Measurements from ENCODE around the gene CHERP. TPM values are rescaled to one million over a fixed set of nuclear protein-coding genes. Genes with fewer than 3 reads are reported as not detected.
A peak's percentile ranks its signal among the peaks of the same experiment; 100 is the strongest.

Gene CHERP
- total RNA-seq, 1 experiment from 2014 or later = 52.9 TPM

DNA sequence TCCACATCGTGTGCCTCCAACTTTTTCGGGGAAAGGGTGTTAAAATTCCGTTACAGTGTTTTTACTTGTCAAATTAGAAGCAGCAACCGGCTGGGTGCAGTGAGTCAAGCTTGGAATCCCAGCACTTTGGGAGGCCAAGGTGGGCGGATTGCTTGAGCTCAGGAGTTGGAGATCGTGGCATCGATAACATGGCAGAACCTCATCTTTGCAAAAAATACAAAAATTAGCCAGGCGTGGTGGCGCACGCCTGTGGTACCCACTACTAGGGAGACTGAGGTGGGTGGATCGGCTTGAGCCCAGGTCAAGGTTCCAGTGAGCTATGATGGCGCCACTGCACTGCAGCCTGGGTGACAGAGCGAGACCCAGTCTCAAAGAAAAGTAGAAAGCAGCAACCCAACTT, 31.1 kb upstream of the CHERP start:
- Histone ChIP-seq H3K36me3 (ENCODE audit: low read depth) (peaks cover 9% of the 10 kb centered on the region; the same call in 1 of the 2 replicates), H3K4me3 (peak overlapping the region; percentile 73), H3K79me2 (ENCODE audit: low read depth) (peaks cover 81% of the 10 kb centered on the region), H3K27me3 (ENCODE audit: insufficient read depth, low read depth) (no peaks in the 10 kb centered on the region), H2AFZ (0 out of 2 replicates have a peak overlapping the region, but pooled peaks have one; percentile 83), H4K20me1 (ENCODE audit: insufficient read depth) (peaks cover 22% of the 10 kb centered on the region), H3K4me1 (replicated peaks; ENCODE audit: insufficient read depth) (peaks cover 44% of the 10 kb centered on the region), H3K9me3 (ENCODE audit: insufficient read depth, low read depth) (no peaks in the 10 kb centered on the region), H3K4me2 (peak overlapping the region; percentile 88), H3K27ac (peak overlapping the region; percentile 55), H3F3A (ENCODE audit: insufficient read depth, low read depth) (peaks cover 41% of the 10 kb centered on the region), H3K9me2 (ENCODE audit: insufficient read depth) (no peaks in the 10 kb centered on the region)
- ChIA-PET CTCF (no interaction called here), POLR2A (ENCODE audit: unreplicated experiment) (no interaction called here)
- no TSS peak for BruUV-seq (replicated peaks)
- intact Hi-C loops (cut with micrococcal nuclease; ENCODE audit: unreplicated experiment) = no loop called here
- TF ChIP-seq EZH2 (IDR thresholded peaks at IDR 0.05; ENCODE audit: low read depth) = no peak
- TF ChIP-seq, protein P1, sequence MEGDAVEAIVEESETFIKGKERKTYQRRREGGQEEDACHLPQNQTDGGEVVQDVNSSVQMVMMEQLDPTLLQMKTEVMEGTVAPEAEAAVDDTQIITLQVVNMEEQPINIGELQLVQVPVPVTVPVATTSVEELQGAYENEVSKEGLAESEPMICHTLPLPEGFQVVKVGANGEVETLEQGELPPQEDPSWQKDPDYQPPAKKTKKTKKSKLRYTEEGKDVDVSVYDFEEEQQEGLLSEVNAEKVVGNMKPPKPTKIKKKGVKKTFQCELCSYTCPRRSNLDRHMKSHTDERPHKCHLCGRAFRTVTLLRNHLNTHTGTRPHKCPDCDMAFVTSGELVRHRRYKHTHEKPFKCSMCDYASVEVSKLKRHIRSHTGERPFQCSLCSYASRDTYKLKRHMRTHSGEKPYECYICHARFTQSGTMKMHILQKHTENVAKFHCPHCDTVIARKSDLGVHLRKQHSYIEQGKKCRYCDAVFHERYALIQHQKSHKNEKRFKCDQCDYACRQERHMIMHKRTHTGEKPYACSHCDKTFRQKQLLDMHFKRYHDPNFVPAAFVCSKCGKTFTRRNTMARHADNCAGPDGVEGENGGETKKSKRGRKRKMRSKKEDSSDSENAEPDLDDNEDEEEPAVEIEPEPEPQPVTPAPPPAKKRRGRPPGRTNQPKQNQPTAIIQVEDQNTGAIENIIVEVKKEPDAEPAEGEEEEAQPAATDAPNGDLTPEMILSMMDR (conservative IDR thresholded peaks at IDR 0.05) = no peak
- DNase-seq = no peak

DNA sequence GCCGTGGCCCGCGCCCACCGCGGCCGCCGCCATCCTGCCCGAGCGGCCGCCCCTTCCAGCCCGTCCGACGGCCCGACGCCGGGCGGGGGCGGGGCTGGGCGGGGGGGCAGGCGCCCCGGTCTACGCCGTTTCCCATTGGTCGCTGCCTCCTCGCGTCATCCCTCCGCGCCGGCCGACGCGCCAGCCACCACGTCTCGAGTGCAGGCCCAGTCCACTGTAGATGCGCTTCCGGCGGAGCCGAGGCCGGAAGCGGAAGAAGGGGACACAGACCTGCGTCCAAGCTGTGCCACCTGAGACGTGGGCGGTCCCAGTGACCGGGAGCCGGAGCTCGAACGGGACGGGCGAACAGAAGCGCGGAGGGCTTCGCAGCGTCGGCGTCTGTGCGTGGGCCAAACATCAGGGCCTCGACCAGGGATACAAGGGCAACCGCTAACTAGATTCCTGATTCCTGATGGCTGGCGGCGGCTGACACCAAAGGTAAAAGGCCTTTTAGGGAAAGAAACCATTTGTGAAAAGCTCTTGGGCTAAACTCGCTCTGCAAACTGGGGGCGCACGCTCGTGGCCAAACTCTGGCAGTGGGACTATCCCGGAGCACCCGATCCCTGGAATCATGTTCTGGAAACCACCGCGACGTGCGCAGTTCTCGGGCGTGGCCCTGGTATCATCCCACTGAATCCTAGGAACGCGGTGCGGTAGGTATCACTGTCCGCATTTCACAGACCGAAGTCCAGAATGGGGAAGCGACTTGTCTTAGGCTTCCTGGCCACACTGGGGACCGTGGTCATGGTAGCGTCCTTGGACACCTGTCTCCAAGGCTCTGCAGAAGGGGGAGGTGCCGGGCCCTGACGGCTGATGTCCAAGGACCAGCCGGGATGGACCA, 30.3 kb upstream of the CHERP start, which contains the start of gene SLC35E1:
Gene SLC35E1, minus strand, starts transcription at position 84 of the 880 bp plus-strand sequence. Its CDS starts 51 bp downstream, at position 33.
- TF ChIP-seq, protein P1 (conservative IDR thresholded peaks at IDR 0.05) = no peak; the same call in 1 of the 2 replicates
- no peak for TF ChIP-seq EZH2 (IDR thresholded peaks at IDR 0.05; ENCODE audit: low read depth)
- peak within 1 kb of the TSS; percentile 83 for H2AFZ ChIP-seq
- BruUV-seq (replicated peaks) = TSS peak; percentile 45
- H3K36me3 ChIP-seq (ENCODE audit: low read depth) = peaks cover 11% of the 10 kb centered on the region
- peak; percentile 96 to 98 for DNase-seq
- peaks cover 46% of the 10 kb centered on the region for H3K4me1 ChIP-seq (replicated peaks; ENCODE audit: insufficient read depth)
- CTCF ChIA-PET = no interaction called here
- H3K27me3 ChIP-seq (ENCODE audit: insufficient read depth, low read depth) = no peaks in the 10 kb centered on the region
- H3K27ac ChIP-seq = peak within 1 kb of the TSS; percentile 93
- POLR2A ChIA-PET (ENCODE audit: unreplicated experiment) = interaction anchor here (0.6 kb wide), 1 partner anchor 744 kb away, joined by 4 read pairs; no protein-coding TSS in a partner anchor
- H3K79me2 ChIP-seq (ENCODE audit: low read depth) = peaks cover 81% of the 10 kb centered on the region
- H3K9me3 ChIP-seq (ENCODE audit: insufficient read depth, low read depth) = no peaks in the 10 kb centered on the region
- H4K20me1 ChIP-seq (ENCODE audit: insufficient read depth) = peaks cover 15% of the 10 kb centered on the region
- H3K9me2 ChIP-seq (ENCODE audit: insufficient read depth) = no peaks in the 10 kb centered on the region
- peaks cover 45% of the 10 kb centered on the region for H3F3A ChIP-seq (ENCODE audit: insufficient read depth, low read depth)
- peak within 1 kb of the TSS; percentile 94 for H3K4me2 ChIP-seq
- peak within 1 kb of the TSS; percentile 84 for H3K4me3 ChIP-seq
- intact Hi-C loops (cut with micrococcal nuclease; ENCODE audit: unreplicated experiment) = no loop called here

DNA sequence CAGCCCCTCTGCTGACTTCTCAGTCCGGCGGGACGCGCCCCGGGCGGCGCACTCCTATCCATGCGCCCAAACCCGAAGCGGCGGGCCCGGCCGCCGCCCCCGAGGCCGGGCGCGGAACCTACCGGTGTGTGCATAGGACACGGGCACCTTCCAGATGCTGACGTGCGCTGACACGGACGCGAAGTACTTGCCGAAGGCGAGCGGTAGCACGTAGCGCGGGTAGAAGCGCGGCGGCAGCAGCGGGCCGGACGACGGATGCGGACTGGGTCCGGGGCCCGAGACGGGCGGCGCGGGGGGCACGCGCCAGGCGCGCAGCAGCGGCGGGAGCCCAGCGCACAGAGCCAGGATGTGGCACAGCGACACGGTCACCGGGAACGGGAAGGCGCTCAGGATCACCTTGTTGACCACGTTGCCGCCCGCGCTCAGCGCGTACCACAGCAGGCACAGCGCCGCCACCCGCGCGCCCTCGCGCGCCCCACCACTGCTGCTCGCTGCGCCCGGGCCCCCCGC, 29.6 kb upstream of the CHERP start:
- no peak for DNase-seq
- Histone ChIP-seq H3F3A (ENCODE audit: insufficient read depth, low read depth) (peaks cover 50% of the 10 kb centered on the region), H3K36me3 (ENCODE audit: low read depth) (peaks cover 5% of the 10 kb centered on the region), H3K4me1 (replicated peaks; ENCODE audit: insufficient read depth) (peaks cover 46% of the 10 kb centered on the region), H3K27ac (peak overlapping the region; percentile 93), H3K9me3 (ENCODE audit: insufficient read depth, low read depth) (no peaks in the 10 kb centered on the region), H3K4me3 (peak overlapping the region; percentile 84), H3K4me2 (peak overlapping the region; percentile 94), H2AFZ (peak overlapping the region; percentile 69), H3K9me2 (ENCODE audit: insufficient read depth) (no peaks in the 10 kb centered on the region), H3K27me3 (ENCODE audit: insufficient read depth, low read depth) (no peaks in the 10 kb centered on the region), H4K20me1 (ENCODE audit: insufficient read depth) (peaks cover 15% of the 10 kb centered on the region), H3K79me2 (ENCODE audit: low read depth) (peaks cover 85% of the 10 kb centered on the region)
- ChIA-PET POLR2A (ENCODE audit: unreplicated experiment) (no interaction called here), CTCF (no interaction called here)
- no peak for TF ChIP-seq EZH2 (IDR thresholded peaks at IDR 0.05; ENCODE audit: low read depth)
- TF ChIP-seq, protein P1 (conservative IDR thresholded peaks at IDR 0.05) = no peak
- intact Hi-C loops (cut with micrococcal nuclease; ENCODE audit: unreplicated experiment) = no loop called here
- BruUV-seq (replicated peaks) = no TSS peak

All from PC-9 (cell line).